NCI-H524 treated with DMSO at 0.1 percent for 48 hours (cell line): ENCODE results near the gene SMTN.

Experiments
- DNase-seq: peaks from one replicate; lab custom pipeline; 2025; lab: John Stamatoyannopoulos, UW

The SMTN gene

DNA sequence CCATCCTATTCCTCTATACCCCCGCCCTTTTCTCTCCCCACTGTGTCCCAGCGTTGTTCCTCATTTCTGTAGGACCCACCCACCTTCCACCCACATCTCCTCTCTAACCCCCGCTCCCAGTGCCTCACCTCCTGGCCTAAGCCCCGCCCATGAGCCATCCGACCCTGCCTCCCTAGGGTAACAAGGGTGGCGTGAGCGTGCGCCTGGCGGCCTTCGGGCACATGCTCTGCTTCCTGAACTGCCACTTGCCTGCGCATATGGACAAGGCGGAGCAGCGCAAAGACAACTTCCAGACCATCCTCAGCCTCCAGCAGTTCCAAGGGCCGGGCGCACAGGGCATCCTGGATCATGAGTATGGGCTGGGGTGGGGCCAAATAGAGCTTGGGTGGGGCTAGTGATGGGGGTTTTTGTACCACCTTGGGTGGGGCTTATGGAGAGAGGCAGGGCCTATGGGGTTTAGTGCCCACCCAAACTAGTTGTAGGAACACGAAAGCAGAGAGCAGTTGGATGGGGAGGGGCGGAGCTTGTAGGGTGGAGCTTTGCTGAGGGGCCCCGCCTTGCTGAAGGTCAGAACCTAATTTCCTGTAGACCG lies 46.2 kb downstream of the SMTN start:
- DNase-seq = no peak

DNA sequence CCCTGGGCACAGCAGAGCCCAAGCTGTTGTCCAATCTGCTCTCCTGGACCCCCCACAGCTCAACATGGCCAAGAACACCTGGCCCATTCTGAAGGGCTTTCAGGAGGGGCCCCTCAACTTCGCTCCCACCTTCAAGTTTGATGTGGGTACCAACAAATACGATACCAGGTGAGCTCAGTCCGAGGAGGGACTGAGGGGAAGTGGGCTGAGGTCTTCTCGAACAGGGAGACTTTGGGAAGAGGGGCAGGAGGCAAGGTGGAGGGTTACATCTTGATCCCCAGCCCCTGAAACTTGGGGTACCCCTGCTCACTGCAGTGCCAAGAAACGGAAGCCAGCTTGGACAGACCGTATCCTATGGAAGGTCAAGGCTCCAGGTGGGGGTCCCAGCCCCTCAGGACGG lies 47.0 kb downstream of the SMTN start:
- no peak for DNase-seq

GRCh38 chr22:31130873-31131272 lies 49.8 kb downstream of the SMTN start:
- no peak for DNase-seq

DNA sequence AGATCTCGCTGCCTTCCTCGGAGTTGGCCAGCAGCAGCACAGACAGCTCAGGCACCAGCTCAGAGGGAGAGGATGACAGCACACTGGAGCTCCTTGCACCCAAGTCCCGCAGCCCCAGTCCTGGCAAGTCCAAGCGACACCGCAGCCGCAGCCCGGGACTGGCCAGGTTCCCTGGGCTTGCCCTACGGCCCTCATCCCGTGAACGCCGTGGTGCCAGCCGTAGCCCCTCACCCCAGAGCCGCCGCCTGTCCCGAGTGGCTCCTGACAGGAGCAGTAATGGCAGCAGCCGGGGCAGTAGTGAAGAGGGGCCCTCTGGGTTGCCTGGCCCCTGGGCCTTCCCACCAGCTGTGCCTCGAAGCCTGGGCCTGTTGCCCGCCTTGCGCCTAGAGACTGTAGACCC lies 52.8 kb downstream of the SMTN start:
- DNase-seq = no peak

DNA sequence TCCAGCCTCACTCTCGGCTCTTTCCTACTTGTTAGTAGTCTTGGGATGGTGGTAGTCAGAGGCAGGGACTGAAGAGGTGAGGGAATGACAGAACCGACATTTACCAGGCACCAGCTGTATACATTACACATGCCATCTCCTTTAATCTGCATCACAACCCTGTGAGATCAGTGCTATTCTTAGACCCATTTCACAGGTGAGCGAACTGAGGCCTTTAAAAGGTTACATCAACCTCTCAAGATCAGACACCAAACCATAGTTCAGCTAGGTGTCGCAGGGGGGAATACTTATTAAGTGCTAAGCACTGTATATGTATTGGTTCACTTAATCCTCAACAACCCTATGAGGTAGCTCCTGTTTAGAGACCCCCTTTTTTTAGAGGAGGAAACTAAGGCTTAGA lies 53.6 kb downstream of the SMTN start:
- no peak for DNase-seq

DNA sequence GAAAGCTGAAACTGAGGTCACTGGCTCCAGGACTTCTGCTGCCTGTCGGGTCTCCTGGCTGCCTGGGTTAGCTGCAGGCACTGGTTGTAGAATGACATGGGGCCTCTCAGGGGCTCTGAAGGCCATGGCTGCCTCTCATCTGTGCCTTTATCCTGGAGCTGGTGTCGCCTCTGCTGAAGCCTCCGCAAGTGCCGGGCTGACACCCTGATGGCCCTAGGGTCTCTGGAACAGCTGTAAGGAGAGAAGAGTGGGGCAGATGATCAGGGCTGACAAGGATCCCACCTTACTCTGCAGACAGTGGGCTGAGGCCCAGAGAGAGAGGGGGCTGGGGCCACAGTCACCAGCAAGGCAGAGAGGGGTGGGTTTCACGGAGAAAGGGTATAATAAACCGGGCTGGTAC lies 54.6 kb downstream of the SMTN start:
- no peak for DNase-seq

GRCh38 chr22:31136155-31136554 lies 55.0 kb downstream of the SMTN start:
- no peak for DNase-seq

DNA sequence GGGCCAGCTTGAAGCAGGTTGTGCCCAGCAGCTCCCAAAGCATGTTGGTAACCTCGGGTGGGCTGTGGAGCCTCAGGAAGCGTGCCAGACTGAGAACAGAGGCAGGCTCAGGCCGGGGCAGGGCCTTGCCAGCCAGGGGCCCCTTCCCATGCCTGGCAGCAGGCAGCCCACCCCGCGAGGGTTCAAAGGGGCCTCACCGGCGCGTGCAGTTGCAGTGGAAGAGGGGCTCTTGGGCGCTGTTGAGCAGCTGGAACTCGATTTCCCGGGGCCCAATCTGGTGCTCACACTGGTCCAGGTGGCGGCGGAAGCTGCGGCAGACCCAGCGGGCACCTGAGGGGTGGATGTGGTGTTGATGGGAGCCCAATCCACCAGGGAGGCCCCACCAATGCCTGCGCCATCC lies 55.6 kb downstream of the SMTN start:
- no peak for DNase-seq

GRCh38 chr22:31137721-31138120 lies 56.6 kb downstream of the SMTN start:
- DNase-seq = no peak

- DNase-seq = no peak
These were observed 57.0 kb downstream of the SMTN start for GRCh38 chr22:31138126-31138525.

GRCh38 chr22:31139066-31139465 lies 57.9 kb downstream of the SMTN start:
- DNase-seq = no peak

- DNase-seq = peak; percentile 86
These were observed 59.0 kb downstream of the SMTN start, which contains the start of gene PLA2G3 for GRCh38 chr22:31139866-31140716. Gene PLA2G3 (minus strand): TSS chr22:31140508. CDS start chr22:31140354, 154 bp downstream.

GRCh38 chr22:31140746-31141145 lies 59.6 kb downstream of the SMTN start:
- DNase-seq = no peak

GRCh38 chr22:31141551-31141950 lies 60.4 kb downstream of the SMTN start:
- no peak for DNase-seq

DNA sequence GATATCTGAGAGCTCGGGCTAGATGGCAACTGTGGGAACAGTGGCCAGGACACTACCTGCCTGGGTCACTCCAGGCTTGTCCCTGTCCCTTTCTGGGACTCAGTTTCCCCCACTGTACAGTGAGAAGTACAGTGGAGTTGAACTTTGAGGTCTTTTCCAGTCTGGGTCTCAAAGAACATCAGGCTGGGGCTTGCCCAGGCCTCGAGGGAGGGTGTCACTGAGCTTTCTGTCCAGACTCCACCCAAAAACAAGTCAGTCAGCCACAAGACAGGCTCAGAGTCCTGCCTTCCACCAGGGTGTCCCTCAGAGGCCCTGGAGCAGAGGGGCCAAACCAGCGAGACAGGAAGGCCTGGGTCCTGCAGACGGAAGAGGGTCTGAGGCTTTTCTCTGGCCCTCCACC lies 61.2 kb downstream of the SMTN start:
- DNase-seq = no peak

DNA sequence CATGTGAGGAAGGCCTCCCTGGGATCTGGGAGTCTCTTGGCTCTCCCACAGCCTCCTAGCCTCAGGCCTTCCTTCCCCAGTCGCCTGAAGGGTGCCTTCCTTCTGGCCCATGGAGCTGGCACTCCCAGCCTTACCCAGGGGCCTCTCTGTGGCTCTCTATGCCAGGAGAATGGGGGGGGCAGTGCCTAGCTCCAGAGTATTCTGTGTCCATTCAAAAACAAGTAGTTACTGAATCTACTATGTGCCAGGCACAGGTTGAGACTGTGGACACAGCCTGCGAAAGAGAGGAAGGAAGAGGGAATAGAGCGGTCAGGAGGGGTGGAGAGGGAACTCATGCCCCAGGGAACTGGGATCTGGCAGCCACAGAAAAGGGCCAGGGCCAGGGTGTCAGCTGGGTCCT lies 61.9 kb downstream of the SMTN start:
- DNase-seq = no peak

DNA sequence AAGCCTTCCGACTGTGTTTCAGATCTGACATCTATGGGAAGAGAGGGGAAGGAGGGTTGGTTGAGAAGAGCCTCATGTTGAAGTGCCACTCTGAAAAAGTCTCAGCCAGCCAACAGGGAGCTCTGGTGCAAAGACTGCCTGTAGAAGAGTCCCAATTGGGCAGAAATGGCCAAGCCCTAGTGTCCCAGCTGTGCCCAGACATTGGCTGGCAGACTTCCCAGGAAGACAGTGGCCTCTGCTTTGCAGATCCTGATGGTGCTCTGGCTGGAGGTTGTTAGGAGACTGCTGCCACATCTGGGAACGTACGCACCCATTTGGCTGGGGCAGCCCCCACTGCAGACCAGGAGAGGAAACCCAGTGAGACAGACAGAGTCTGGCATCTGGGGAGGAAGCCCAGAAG lies 62.4 kb downstream of the SMTN start:
- DNase-seq = no peak

DNA sequence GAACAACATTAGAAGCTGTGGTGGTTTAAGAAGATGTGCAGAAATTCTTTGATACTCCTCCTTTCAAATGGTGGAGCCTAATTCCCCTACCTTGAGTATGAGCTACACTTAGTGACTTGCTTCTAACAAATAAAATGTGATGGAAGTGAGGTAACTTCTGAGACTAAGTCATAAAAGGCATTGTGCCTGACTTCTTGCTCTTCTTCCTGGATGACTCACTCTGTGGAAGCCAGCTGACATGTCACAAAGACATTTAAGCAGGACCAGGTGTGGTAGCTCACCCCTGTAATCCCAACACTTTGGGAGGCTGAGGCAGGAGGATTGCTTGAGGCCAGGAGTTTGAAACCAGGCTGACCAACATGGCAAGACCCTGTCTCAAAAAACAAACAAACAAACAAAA lies 63.1 kb downstream of the SMTN start:
- no peak for DNase-seq

- no peak for DNase-seq
These were observed 67.4 kb downstream of the SMTN start for GRCh38 chr22:31148488-31148887.

- peak; percentile 5 for DNase-seq
These were observed 68.0 kb downstream of the SMTN start for GRCh38 chr22:31148953-31149627.

- DNase-seq = no peak
These were observed 69.5 kb downstream of the SMTN start for GRCh38 chr22:31150615-31151014.

GRCh38 chr22:31151872-31152271 lies 70.8 kb downstream of the SMTN start:
- DNase-seq = no peak

DNA sequence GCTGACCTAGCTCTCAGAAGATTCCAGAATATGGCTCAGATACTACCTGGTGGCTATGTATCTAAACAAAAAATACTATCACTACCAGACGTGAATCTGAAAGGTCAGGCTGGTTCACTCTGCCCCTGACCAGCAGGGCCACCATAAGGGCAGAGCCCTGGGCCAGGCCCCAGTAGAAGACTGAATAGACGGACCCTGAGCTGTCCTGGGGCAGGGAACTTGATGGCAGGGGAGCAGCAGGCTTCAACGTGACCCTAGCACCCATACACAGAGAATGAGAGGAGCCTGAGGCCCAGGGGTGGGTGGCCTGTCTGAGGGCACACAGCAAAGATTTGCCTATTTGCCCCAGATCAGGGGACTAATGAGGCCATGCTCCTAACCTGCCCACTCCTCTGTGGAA lies 72.2 kb downstream of the SMTN start:
- no peak for DNase-seq
